ENCODE results near the gene PBX2. TPM values are rescaled to one million over a fixed set of nuclear protein-coding genes. Genes with fewer than 3 reads are reported as not detected.

Gene PBX2
- 19.5 and 24.7 TPM in 2 replicates for total RNA-seq (ENCODE audit: low replicate concordance)

DNA sequence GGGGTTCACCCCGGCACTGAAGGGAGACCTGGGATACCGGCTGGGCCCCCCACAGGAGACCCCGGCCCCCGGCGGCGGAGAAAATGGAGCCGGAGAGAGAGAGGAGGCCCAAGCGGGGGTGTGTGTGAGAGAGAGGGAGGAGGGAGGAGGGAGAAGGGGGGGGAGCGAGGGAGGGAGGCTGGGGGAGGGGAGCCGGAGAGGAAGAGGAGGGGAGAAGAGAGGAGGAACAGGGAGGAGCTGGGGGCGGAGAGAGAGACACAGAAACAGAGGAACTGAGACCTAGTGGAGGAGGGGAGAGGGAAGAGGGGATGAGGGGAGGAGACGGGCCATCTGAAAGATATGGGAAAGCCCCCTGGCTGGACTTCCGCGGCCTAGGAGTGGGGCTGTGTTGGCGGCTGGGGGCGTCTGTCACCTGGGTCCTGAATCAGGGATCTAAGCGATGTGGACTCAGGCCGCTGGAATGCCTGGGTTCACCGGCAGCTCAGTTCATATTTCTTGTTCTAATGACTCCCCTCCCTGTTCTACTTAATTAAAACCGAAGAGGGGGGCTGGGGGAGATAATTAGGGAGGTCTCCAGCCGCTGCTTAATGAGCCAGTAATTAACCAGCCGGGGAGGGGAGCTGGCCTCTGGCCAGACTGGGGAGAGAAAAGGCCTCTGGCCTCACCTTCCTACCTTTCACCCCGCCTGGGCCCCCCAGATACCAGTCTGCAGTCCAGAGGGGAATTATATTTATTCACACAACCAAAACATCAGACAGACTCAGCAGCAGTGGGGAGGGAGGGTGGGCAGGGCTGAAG is at the start of gene PBX2:
Gene PBX2 (minus strand): TSS at position 149 of the 798 bp plus-strand sequence. CDS start 287 bp downstream, outside the sequence.

GRCh38 chr6:32223258-32224235 is 33.5 kb upstream of the PBX2 start, which contains the start of gene NOTCH4:
TSS of gene NOTCH4 (minus strand) at chr6:32224067. CDS start at chr6:32223928, 139 bp downstream.

GRCh38 chr6:32192608-32193039 is 2.6 kb upstream of the PBX2 start, which contains the start of gene GPSM3:
TSS of gene GPSM3 (minus strand) at chr6:32192643. CDS start at chr6:32192513, 130 bp downstream.

DNA sequence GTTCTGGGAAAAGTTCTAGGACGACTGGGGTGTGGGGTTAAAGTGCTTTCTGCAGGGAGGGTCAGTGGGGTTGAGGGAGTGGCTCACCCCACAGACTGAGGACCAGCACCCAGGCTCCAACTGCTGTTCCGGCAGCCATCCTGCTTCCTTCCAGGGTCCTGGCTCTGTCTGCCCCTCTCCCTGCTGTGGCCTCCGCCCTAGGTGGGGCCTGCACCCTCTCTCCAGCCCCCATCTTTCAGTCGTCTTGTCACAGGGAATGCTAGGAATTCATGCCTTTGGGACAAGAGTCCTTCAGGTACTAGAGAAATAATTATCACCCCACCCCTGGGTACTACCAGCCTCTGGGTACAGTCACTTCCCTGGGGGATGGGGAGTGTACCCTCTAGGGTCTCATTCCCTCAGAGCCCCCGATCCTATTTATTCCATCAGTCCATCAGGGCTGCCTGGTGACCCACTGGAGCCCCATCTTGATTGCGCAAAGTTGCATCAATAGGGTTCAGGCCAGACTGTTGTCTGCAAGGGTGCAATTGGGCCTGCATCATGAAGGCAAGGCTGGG is 5.8 kb downstream of the PBX2 start, which contains the start of gene AGER:
Gene AGER (minus strand): TSS at position 170 of the 557 bp plus-strand sequence. CDS start 31 bp downstream, at position 139.

GRCh38 chr6:32177788-32178546 is 12.0 kb downstream of the PBX2 start, which contains the start of gene RNF5:
TSS of gene RNF5 (plus strand) at chr6:32178405. CDS start at chr6:32178512, 107 bp downstream.

DNA sequence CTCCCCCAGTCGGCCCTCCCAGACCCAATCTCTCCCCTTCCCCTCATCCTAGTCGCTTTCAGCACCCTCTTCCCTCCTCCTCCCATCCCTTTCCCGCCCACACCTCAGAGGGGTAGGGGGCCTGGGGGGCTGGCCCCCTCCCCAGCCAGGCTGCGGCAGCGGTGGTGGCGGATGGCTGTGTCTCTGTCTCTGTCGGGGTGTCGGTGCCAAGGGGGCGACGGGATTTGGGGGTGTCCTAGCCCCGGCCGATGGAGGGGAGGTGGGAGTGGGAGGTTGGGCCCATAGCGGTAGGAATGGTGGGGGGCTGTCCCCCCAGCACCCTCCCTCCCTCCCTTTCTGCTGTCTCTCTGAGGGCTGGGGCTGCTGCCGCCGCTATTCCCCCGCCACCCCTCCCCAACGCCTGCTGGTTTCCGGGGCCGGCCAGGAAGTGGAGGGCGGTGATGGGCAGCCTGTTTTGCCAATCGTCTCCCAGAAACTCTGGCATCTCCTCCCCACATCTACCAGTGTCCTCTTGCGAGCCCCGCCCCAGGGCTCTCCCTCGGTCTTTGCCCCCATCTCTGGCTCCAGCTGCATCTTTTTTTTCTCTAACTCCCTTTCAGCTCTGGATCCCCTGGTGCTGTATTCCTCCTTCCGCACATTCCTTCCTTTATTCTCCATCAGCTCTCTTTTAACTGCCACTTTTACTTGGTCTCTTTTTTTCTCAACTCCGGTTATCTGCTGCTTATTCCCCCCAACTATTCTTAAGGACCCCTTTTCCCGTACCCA is 14.1 kb downstream of the PBX2 start, which contains the start of gene AGPAT1:
Gene AGPAT1 (minus strand): TSS at position 374 of the 765 bp plus-strand sequence. CDS start 4,588 bp downstream, outside the sequence.

DNA sequence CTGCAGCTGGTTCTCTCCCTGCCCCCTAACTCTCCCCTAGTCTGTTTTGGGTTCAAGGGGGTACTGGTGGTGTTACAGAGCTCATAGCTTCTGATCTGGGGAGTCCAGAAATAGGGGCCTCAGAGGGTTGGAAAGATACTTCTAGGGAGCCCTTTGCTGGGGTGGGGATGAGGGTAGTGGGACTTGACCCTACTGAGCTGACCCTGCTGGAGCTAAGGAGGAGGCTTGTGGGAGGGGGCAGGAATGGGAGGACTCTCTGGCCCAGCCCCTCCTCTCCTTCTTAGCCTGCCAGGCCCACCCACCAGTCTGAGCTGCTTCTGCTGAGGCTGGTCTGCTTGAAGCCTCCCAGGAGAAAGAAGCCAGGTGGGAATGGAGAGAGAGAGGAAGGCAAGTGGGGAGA is 25.7 kb downstream of the PBX2 start, which contains the start of gene EGFL8:
Gene EGFL8 (plus strand): TSS at position 301 of the 400 bp plus-strand sequence. CDS start 1,571 bp downstream, outside the sequence.

GRCh38 chr6:32153564-32154513 is 36.2 kb downstream of the PBX2 start, which contains the start of gene PPT2:
TSS of gene PPT2 (plus strand) at chr6:32154141. CDS start at chr6:32154595, 454 bp downstream.

DNA sequence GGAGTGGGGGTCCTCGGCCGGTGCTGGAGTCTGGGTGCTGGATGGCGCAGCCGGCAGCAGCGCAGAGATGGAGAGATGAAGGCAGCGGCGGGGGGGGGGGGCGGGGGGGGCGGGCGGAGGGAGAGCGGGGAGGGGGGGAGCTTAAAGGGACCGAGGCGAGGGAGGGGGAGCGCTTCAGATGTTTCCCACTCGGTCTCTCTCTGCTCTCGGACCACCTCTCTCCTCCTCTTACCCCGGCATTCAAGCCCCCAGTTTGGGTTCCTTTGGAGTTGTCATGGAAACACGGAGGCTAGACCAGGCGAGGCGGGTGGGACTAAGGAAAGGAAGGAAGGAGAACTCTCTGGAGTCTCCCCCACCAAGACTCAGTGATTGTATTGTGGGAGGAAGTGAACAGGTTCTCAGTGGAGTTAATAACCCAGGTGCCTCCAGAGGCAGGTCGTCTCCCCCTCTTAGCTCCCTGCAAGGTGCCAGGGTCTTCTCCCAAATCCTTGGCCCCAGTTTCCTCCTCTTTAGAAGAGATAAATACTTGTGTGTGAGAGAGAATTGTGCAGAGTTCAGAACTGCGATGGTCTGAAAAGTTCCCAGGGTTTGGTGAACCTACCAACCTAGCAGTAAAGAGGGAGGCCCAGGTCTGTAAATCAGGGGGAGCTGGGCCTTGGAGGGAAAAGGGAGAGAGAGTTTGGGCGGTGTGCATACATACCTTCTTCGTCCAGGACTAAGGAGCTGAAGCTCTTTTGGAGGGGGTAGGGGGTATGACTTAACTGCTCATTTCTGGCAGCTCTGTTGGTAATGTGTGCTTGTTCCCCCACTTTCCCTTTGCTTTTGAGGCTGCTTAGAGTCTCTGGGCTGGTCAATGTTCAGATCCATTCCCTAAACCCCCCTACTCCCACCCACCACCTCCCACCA is 37.9 kb downstream of the PBX2 start, which contains the start of gene PRRT1:
Gene PRRT1 (minus strand): TSS at position 77 of the 906 bp plus-strand sequence. CDS start 112 bp downstream, outside the sequence.

Other genes starting within 250 kb of the PBX2 start
- 15.0 and 108 TPM in 2 replicates for gene CFB, start 244.1 kb downstream of the PBX2 start, total RNA-seq (ENCODE audit: low replicate concordance)
- 77.8 and 109 TPM in 2 replicates for gene NELFE, start 231.2 kb downstream of the PBX2 start, total RNA-seq (ENCODE audit: low replicate concordance)
- gene SKIC2, start 231.0 kb downstream of the PBX2 start, total RNA-seq (ENCODE audit: low replicate concordance), result 48.6 and 68.8 TPM in 2 replicates
- 6.9 and 12.9 TPM in 2 replicates for gene DXO, start 218.1 kb downstream of the PBX2 start, total RNA-seq (ENCODE audit: low replicate concordance)
- 3.7 and 23.1 TPM in 2 replicates for gene C4A, start 208.1 kb downstream of the PBX2 start, total RNA-seq (ENCODE audit: low replicate concordance)
- 3.2 and 24.0 TPM in 2 replicates for gene C4B, start 175.4 kb downstream of the PBX2 start, total RNA-seq (ENCODE audit: low replicate concordance)
- gene CYP21A2, start 151.8 kb downstream of the PBX2 start, total RNA-seq (ENCODE audit: low replicate concordance), result 0.08 TPM in 1 of 2 replicates, not detected in the other
- 1.1 and 55.9 TPM in 2 replicates for gene TNXB, start 80.9 kb downstream of the PBX2 start, total RNA-seq (ENCODE audit: low replicate concordance)
- gene ATF6B, start 62.0 kb downstream of the PBX2 start, total RNA-seq (ENCODE audit: low replicate concordance), result 8.6 and 11.2 TPM in 2 replicates
- gene FKBPL, start 59.9 kb downstream of the PBX2 start, total RNA-seq (ENCODE audit: low replicate concordance), result 5.1 TPM in 2 replicates
- 0.08 and 0.12 TPM in 2 replicates for gene PRRT1, start 38.3 kb downstream of the PBX2 start, total RNA-seq (ENCODE audit: low replicate concordance)
- 16.5 and 38.4 TPM in 2 replicates for gene PPT2, start 36.1 kb downstream of the PBX2 start, total RNA-seq (ENCODE audit: low replicate concordance)
- gene EGFL8, start 25.6 kb downstream of the PBX2 start, total RNA-seq (ENCODE audit: low replicate concordance), result 0.75 and 3.5 TPM in 2 replicates
- 16.8 and 18.8 TPM in 2 replicates for gene AGPAT1, start 14.1 kb downstream of the PBX2 start, total RNA-seq (ENCODE audit: low replicate concordance)
- 29.3 and 31.0 TPM in 2 replicates for gene RNF5, start 11.8 kb downstream of the PBX2 start, total RNA-seq (ENCODE audit: low replicate concordance)
- 0.15 TPM in 1 of 2 replicates, not detected in the other for gene AGER, start 5.9 kb downstream of the PBX2 start, total RNA-seq (ENCODE audit: low replicate concordance)
- gene GPSM3, start 2.4 kb upstream of the PBX2 start, total RNA-seq (ENCODE audit: low replicate concordance), result 0.35 and 1.4 TPM in 2 replicates
- 0.82 and 1.5 TPM in 2 replicates for gene NOTCH4, start 33.9 kb upstream of the PBX2 start, total RNA-seq (ENCODE audit: low replicate concordance)
- gene TSBP1, start 181.7 kb upstream of the PBX2 start, total RNA-seq (ENCODE audit: low replicate concordance), result not detected in 2 replicates
- 0.12 TPM in 1 of 2 replicates, not detected in the other for gene BTNL2, start 217.0 kb upstream of the PBX2 start, total RNA-seq (ENCODE audit: low replicate concordance)
- 0.82 TPM in 1 of 2 replicates, not detected in the other for gene HLA-DRA, start 249.7 kb upstream of the PBX2 start, total RNA-seq (ENCODE audit: low replicate concordance)